Measurements from ENCODE around the gene ITPKB.
A peak's percentile ranks its signal among the peaks of the same experiment; 100 is the strongest.
"Not testable (repeated sequence)": the region's sequence is repeated elsewhere in the genome, so short reads cannot be mapped to it uniquely, and the experiment has no call there.

ITPKB gene

DNA sequence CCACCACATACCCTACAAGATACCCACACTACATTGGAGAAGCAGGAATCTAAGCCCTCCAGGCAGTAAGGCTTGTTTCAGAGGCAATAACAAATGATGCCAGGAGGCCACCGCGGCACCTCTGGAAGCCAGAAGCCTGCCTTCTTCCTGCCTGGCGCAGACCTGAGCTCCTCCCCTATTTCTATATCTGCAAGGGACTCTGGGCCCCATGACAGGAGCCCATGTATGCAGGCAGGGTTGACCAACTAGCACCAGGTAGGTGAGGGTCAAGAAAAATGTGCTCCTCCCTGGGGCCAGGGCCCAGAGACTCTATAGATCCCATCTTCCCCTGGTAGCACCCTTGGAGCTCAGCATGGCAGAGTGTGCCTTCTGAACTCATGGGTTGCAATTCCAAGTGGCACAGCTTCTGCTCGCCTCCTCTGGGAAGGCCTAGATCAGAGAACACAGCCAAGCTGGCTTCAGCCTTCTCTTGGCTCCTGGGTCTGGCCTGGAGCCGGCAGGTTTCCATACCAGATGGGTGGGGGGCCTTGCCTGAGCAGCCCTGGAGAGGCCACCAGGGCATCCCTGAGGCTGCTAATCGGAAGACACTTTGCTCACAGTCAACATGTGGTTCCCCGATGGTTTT lies 105.4 kb downstream of the ITPKB start:
- DNase-seq, result no peak

DNA sequence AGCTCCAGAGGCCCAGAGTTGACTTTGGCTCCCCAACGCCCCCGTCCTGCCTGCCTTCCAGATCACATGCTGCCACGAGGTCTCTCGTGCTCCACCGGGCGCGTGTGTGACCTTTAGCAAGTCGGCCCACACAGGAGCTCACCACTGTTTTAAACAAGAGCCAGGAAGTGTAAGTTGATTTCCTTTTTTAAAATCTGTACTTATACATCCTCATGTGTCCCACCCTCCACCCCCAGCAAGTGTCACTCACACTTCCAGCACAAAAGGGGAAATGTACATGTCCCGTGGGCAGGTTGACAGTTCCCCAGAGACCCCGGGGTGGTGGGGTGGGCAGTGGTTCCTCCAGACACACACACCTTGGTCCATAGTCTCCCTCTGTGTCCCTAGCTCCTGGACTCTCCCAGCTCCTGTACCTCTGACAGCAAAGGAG lies 106.1 kb downstream of the ITPKB start:
- DNase-seq, result no peak

DNA sequence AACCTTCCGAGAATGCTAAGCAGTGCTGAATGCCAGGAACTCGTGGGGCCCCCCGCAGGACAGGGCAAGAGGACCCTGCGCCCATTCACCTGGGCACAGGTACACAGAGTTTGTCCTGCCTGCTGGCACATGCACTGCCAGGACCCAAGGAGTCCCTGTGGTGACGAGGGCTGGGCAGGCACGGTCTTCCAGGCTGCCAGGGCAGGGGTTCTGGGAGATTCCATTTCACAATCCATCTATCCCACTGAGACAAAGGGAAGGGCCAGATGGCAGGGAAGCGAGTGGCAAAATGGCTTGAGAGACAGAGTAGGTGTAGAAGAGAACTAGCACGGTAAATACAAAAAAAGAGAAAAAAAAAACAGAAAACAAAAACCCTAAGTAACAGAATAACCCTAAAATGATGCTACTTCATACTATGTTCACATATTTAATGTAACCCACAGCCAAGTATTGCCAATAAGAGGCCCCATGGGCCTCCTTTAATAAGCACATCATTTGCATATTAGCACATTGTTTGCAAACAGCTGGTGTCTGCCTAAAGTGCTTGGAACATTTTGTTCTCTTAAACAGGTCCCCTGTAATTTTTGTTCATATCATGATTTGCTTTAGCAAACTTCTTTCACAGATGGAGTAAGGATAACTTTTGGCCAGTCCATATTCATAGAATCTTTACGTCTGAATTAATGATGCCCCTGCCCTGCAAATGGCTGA lies 106.8 kb downstream of the ITPKB start:
- no peak for DNase-seq

DNA sequence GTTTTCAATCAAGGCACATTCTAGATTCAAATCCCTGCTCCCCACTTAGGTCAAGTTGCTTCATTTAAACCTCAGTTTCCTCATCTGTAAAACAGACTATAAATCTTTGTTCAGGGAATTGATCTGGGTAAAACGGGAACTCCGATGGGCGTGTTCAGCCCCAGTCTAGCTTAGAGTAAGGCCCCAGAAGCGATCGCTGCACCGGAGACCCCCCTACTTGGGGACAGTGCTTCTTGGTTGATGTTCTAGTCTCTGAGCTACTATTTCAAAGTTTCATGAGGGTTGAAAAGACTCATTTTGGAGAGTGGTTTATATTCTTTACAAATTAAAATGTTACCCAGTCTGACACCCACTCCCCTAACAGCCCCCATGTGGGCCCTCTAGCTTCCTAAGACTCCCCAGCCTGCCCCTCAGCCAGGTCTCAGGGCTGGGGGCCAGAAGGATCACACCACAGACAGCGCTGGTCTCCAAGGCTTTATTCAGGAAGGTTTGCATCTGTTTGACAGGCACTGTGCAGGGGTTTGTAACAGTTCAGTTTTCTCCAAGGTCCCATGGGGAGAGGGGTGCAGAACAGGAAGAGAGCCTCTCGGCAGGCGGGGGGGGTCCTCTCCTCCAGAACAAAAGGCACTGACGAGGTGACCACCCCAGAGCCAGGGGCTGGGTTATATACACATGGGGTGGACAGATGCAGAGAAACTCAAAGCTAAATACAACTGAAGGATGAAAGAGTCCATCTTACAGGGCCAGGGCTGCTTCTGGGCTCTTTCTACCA lies 107.7 kb downstream of the ITPKB start:
- DNase-seq, result no peak

DNA sequence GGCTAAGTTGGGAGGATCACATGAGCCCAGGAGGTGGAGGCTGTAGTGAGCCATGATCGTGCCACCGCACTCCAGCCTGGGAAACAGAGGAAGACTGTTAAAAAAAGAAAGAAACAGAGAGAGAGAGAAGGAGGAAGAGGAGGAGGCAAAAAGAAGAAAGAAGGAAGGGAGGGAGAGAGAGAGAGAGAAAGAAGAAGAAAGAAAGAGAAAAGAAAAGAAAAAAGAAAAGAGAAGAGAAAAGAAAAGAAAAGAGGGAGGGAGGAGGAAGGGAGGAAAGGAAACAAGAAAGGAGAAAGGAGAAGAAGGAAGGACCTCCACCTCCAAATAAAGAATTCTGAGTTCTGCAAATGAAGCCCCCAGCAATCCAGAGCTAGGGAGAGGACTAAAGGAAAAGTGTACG lies 108.5 kb downstream of the ITPKB start:
- DNase-seq, result no peak

DNA sequence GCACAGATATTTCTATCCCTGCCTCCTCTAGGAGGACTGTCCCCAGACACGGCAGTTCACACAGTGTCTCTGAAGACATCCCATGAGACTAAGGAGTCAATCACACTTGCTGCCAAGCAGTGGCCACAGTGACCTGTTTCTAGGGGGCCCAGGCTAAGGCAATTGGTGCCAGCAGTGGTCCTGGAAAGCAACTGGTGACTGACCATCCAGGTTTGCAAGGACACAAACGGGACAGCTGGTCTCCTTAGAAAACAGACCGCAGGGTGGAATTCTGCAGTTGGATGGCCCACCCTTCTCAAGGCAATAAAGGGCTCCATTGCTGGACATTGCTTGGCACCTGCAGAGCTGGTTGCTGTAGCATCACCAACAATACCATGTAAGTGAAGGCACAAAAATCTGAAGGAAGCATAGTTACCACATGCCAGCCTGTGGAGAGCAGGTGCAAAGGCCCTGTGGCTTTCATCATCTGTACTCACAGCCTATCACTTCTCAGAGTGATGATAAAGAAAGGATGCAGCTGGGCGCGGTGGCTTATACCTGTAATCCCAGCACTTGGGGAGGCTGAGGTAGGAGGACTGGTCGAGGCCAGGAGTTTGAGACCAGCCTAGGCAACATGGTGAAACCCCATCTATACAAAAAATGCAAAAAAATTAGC lies 109.1 kb downstream of the ITPKB start:
- DNase-seq, result no peak

DNA sequence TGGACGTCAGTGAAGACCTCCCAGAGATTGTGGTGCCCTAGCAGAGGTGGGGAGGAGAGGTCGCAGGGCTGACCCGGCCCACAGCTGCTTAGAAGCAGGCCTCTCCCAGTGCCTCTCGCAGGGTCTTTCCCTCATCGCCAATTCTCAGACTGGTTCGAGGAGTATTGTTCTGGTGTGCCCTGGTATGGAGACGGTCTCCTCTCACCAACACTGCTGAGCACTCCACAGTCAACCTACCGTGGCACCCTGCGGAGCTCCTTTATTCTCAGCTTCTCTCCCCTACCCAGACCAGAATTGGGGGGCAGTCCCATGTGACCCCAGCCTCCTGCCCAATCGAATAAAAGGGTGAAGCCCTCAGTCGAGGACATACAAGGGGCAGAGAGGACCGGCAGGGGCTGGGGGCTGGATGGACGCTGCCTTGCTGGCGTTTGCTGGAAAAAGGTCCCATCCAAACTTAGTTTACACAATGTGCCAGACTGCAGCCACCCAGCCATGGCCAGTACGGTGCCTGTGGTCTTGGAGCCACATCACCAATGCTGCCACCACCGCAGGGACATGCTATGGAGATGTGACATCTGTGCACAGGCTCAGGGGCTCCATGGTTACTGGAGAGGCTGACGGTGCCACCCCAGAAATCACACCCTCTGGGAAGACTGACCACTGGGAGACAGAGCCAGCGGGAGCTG lies 109.7 kb downstream of the ITPKB start:
- no peak for DNase-seq

DNA sequence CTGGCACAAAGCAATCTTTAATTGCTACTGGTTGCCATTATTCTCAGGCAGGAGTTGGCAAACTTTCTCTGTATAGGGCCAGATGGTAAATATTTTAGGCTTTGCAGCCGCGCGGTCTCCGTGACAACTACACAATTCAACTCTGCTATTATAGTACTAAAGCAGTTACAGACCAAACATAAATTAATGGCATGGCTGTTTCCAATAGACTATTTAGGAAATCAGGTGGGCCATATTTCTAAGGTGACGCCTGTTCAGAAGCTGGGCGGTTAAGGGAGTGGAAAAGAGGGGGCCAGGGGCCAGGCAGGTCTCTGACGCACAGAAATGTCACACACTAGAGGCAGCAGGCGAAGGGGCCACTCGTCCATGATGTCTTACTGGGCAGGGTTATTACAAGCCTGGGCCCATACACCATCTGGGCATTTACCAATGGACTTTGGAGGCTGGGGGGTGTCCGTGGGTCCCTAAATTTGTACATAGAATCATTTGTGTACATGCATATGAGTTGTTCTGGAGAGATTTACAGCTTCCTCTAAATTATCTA lies 110.4 kb downstream of the ITPKB start:
- peak; percentile 91 for DNase-seq

DNA sequence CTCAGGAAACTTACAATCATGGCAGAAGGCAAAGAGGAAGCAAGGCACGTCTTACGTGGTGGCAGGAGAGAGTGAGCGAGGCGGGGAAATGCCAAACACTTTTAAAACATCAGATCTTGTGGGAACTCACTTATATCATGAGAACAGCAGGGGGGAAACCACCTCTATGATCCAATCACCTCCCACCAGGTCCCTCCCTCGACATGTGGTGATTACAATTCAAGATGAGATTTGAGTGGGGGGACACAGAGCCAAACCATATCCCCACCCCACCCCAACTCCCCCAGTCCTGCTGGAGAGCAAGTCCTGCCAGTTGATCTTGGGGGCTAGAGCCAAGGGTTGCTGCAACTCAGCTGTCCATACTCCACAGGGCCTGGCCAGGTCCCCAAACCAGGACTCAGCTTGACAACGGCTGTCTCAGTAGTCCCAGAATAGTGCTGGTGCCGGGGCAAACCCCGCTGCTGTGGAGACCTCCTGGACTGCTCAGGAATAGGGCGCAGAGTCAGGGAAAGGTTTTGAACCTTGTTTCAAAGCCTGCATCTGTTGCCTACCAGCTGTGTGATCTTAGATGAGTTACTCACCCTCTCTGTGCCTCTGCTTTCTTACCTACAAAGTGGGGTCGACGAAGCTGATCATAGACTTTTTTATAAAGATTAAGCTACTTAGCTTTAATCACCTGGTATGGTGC lies 111.0 kb downstream of the ITPKB start:
- no peak for DNase-seq

DNA sequence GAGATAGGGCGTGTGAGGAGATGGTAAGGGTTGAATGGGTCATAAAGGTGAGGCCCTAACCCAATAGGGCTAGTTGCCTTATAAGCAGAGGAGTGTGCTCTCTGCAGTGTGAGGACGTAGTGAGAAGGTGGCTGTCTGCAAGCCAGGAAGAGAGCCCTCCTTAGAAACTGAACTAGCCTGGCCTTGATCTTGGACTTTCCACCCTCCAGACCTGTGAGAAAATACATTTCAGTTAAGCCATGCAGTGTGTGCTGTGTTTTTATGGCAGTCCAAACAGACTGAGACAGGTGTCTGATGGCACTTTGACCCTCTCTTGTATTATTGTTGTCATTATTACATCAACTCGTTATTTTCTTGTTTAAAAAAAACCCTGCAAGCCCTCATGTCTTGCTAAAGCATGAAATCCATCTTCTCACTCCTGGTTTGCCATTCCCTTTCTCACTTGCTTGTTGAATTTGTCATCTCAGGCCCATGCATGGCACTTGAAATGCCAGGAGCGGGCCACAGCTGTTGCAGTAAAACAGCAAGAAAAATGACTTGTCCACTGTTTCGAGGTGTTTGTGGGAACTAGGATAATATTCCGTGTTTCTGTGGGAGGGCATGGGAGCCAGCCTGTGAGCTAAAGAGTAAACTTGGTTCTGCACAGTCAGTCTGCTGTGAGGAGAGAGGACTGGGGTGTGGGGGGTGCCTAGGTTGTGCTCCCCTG lies 111.9 kb downstream of the ITPKB start:
- DNase-seq, result no peak

DNA sequence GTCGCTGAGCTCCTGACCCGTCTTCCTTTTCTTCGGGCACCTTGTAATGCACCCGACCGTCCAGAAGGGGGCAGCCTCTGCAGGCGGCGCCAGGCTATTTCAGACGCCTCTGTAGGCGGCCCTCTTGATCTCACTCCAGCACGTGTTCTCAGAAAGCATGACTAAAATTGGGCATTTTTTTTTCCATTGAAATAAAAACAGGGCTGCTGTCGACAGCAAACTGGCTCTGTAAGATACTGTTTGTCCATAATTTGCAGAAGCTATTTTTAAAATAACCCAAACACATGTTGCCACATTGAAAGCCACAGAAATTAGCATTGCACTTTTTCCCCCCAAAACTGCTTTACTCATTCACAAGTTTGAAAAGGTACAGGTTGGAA lies 112.5 kb downstream of the ITPKB start:
- no peak for DNase-seq

DNA sequence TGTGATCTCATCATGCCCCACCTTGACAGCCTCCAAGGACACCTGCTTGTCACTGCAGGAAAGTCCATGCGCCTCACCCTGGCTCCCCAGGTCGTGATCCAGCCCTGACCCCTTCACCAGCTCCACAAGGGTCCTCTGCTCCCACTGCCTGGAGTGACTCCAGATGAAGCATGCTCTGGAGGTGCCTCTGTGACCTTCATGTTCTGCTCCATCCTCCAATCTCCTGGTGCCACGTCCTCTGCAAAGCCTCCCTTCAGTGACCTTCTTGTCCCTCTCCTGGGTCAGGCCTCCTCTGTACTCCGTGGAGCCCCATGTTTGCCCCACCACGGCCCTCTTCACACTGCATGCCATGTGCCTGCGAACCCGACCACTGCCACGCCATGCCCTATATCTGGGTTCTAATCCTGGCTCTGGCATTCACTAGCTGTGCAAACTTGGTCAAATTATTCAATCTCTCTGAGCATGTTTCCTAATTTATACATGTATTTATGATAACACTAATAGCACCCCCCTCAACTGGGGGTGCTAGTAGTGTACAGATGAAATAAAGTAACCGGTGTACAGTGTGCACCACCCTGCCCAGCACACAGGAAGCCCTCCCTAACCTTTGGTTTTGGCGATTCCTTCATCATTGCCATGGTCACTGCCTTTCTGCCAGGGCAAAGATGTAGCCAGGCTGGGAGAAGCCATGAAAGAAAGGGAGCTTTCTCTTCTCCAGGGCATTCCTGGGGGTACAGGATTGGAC lies 113.1 kb downstream of the ITPKB start:
- DNase-seq, result no peak

DNA sequence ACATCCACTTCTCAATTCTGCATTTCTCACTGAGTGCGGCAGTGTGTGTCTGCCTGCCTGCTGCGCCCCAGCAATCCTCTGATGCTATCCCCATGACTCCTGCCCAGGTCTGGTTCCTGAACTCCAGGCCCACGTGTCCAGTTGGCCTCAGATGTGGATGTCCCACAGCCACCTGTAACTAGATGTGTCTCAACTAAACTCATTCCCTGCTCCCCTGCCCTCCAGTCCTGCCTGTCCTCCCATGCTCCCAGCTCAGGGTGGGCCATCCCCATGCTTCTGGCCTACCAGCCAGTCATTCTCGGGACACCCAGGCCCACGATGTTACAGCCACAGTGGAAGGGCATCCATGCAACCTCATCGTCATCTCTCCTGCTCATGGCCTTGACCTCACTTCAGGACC lies 113.8 kb downstream of the ITPKB start:
- no peak for DNase-seq

DNA sequence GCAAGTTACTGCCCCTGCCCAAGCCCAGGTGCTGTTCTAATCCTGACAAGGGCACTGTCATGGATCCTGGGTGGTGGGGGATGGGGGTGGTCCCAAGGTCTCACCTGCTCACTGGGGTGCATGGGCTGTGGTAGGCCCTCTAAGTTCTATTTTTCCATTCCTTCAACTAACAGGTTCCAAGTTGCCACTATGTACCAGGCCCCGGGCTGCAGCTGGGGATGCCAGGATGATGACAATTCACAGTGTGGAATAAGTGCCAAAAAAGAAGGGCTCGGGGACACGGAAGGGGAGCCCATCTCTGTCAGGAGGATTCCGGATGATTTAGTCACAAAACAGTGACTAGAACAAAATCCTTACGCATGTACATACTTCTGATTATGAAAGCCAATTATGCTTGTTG lies 114.6 kb downstream of the ITPKB start:
- DNase-seq, result no peak

DNA sequence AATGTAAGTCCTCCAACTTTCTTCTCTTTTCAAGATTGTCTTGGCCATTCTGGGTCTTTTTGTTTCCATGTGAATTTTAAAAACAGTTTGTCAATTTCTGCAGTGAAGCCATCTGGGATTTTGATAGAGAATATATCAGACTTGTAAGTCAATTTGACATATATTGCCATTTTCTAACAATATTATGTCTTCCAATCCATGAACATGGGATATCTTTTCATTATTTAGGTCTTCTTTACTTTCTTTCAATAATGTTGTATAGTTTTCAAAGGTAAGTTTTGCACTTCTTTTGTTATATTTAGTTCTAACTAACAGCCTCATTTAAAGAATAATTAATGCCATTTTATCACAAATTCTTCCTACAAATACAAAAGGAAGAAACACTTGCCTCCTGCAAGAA lies 117.1 kb downstream of the ITPKB start:
- no peak for DNase-seq

DNA sequence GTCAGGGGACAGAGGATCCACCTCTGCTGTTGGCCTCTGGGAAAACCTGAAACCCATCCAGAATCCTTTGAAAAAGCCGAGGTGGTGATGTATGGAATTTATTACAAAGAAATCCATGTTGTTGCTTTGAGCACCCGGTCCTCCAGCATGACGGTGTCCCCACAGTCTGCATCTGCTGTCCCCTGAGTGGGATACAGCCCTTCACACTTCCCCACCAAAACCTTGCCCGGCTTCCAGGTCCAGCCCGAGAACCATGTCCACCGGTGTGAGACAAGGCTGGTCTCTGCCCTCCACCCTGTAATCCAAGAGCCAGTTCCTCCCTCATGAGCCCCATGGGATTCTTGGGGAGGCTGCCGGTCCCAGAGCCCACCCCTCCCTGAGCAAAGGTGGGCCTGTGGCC lies 120.1 kb downstream of the ITPKB start:
- DNase-seq, result no peak

DNA sequence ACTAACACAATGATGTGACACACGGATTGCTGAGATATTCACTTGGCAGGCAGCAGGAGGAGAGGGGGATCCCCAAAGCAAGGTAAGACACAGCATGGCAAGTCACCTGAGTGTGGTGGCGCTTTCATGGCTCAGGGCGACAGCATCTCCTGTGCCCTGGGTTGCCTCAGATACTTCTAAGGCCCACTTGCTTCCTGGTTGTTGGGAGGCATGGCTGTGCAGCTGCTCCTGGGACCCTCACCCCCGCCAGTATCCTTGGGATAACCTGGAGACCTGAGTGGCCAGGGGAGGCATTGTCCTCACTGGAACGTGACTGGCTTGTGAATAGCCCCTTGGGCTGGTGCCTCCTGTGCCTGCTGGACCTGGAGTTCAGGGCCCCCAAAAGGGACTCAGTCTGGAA lies 120.7 kb downstream of the ITPKB start:
- no peak for DNase-seq

DNA sequence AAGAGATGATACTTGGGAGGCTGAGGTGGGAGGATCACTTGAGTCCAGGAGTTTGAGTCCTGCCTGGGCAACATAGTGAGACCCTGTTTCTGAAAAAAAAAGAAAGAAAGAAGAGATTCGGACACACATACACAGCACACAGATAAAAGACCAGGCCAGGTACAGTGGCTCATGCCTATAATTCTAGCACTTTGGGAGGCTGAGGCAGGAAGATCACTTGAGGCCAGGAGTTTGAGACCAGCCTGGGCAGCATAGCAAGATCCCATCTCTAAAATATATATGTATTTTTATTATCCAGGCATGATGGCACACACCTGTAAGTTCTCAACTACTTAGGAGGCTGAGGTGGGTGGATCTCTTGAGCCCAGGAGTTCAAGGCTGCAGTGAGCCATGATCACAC lies 121.4 kb downstream of the ITPKB start:
- not testable (repeated sequence) for DNase-seq

DNA sequence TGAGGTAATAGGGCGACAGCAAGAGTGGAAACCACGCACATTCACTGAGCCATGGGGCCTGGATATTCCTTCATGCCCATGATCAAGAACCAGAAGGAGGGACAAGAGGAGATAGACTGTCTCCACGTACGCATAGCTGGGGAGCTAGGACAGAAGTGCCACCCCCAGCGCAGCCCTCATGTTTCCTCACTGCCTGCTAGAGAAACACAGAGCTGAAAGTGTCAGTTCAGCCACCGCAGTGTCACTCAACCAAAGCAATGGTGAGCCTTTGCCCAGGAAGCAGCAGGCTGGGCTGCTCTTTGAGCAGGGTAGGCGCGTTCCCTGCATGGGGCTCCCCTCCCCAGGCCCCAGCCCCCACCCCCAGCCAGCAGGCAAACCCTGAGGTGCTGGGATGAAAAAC lies 122.0 kb downstream of the ITPKB start:
- no peak for DNase-seq

DNA sequence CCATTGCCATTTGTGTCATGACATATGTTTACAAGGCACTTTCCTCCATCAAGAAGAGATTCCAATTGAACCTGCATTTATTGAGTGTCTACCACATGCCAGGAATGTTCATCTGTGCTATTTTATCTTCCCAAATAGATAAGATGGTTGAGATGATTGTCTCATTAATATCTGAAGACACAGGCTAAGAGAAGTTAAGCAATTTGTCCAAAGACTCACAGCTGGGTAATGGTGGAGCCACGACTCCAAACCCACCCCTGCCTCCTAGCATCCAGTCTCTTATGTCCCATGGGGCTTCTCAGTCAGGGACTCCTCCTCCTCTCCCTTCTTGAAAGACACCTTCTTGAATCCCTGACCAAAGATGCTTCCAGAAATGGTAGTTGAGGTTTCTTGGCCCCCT lies 122.4 kb downstream of the ITPKB start:
- no peak for DNase-seq

DNA sequence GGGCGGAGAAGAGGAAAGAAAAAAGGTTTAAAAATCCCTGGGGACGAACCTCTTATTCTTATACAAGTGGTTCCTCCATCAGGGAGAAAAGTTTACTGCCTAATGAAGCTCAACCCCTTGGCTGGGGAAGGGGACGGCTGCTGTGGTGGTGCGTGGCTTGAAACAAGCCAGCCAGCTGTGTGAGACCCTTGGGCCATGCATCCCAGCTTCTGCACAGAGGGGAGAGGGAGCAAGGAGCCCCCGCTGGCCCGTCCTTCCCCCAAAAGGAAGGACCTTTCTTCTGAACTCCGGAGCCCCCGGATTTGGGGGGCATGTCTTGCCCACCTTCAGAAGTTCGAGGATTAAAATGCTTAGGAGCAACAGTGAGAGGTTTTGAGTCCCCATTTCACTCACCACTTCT lies 123.2 kb downstream of the ITPKB start:
- no peak for DNase-seq
